PC-3 (cell line): ENCODE data around the gene LSM12.

ENCODE experiments used
- CTCF ChIP-seq: fragments of 300-600 bp; sonication (generic); conservative IDR thresholded peaks from 2 replicates; pipeline ENCODE4 v1.5.1; 2017; ENCODE audit warnings: antibody characterized with exemption, low read depth, mild to moderate bottlenecking, low read length
- EZH2 ChIP-seq: fragments of 300-600 bp; sonication (generic); IDR thresholded peaks from one replicate; pipeline ENCODE4 v1.6.1; 2017; ENCODE audit warnings: antibody characterized with exemption, mild to moderate bottlenecking, low read length; ENCODE audit not compliant: unreplicated experiment

- no peak for TF ChIP-seq EZH2
- TF ChIP-seq CTCF: no peak
Measured at GRCh38 chr17:43986225-43986981, 80.1 kb downstream of the LSM12 start.
